B cell (primary cell): ENCODE results near the gene FAM131C. TPM values are rescaled to one million over a fixed set of nuclear protein-coding genes. Genes with fewer than 3 reads are reported as not detected.
"Not testable (repeated sequence)": the region's sequence is repeated elsewhere in the genome, so short reads cannot be mapped to it uniquely, and the experiment has no call there.

Source experiments
- ATAC-seq: fragments of 200-7000 bp; cut with Tn5 transposase; one replicate; pipeline ENCODE4 v1.10.0; 2021; ENCODE audit warnings: low read depth, mild to moderate bottlenecking, moderate number of reproducible peaks, moderate library complexity
- CTCF ChIA-PET: fragments of 350-600 bp; sonication (Branson Sonifier 250); formaldehyde crosslinking; loops from one replicate; lab custom pipeline; 2021; ENCODE audit warnings: antibody characterized with exemption, inconsistent platforms; lab: Charles Lee
- POLR2A ChIA-PET: fragments of 350-600 bp; sonication (Branson Sonifier 250); formaldehyde crosslinking; loops from one replicate; lab custom pipeline; 2021; ENCODE audit warnings: antibody characterized with exemption; lab: Charles Lee
- DNase-seq: peaks from one replicate; pipeline ENCODE4 v3.0.0; 2013
- H2AFZ ChIP-seq: 2 replicates; pipeline ENCODE4 v1.6.1; 2012; ENCODE audit warnings: mild to moderate bottlenecking, low read depth, low read length; ENCODE audit not compliant: insufficient read depth, poor library complexity, severe bottlenecking
- H3K27ac ChIP-seq, 2 donors: 1 replicate in 1 of 2; 2 replicates in 1 of 2; pipeline ENCODE4 v1.5.1; 2012 to 2013; ENCODE audit warnings: low read length in 2 of 2, mild to moderate bottlenecking in 2 of 2, moderate library complexity in 1 of 2
- H3K27me3 ChIP-seq, 4 experiments: fragments of 200-600 bp in 1 of 4; sonication (generic) in 1 of 4; replicated peaks in 1 of 4; 1 replicate in 2 of 4; 2 replicates in 2 of 4; pipeline versions ENCODE4 v1.6.1 to v1.7.0; 2013 to 2016; ENCODE audit warnings: low read length in 3 of 4, mild to moderate bottlenecking in 2 of 4, mixed read lengths in 1 of 4, moderate library complexity in 1 of 4; ENCODE audit not compliant: insufficient read depth in 4 of 4, control insufficient read depth in 3 of 4; ENCODE audit errors: control extremely low read depth in 1 of 4
- H3K36me3 ChIP-seq, 2 experiments: replicated peaks in 1 of 2; 1 replicate in 1 of 2; 2 replicates in 1 of 2; pipeline versions ENCODE4 v1.6.1 to v1.7.1; 2013; ENCODE audit warnings: low read length in 1 of 2; ENCODE audit not compliant: insufficient read depth in 2 of 2, control insufficient read depth in 1 of 2; ENCODE audit errors: control extremely low read depth in 1 of 2, extremely low read depth in 1 of 2
- H3K4me1 ChIP-seq, 2 donors: fragments of 200-600 bp in 1 of 2; sonication (generic) in 1 of 2; 1 replicate in 1 of 2; 2 replicates in 1 of 2; pipeline versions ENCODE4 v1.5.1 to v1.6.1; 2013 to 2017; ENCODE audit warnings: low read length in 2 of 2; ENCODE audit not compliant: control insufficient read depth in 2 of 2, insufficient read depth in 2 of 2
- H3K4me2 ChIP-seq: replicated peaks from 2 replicates; pipeline ENCODE3; 2012; ENCODE audit warnings: mild to moderate bottlenecking, low read depth, low read length; ENCODE audit not compliant: poor library complexity, severe bottlenecking
- H3K4me3 ChIP-seq, 5 experiments: fragments of 200-600 bp in 1 of 5; sonication (generic) in 1 of 5; 1 replicate in 3 of 5; 2 replicates in 2 of 5; pipeline versions ENCODE4 v1.5.1 to v1.7.0; 2011 to 2016; ENCODE audit warnings: low read length in 4 of 5, mild to moderate bottlenecking in 4 of 5, low read depth in 2 of 5, control low read depth in 1 of 5, moderate library complexity in 1 of 5; ENCODE audit not compliant: insufficient read depth in 1 of 5; ENCODE audit errors: control extremely low read depth in 1 of 5, extremely low read depth in 1 of 5
- H3K79me2 ChIP-seq: fragments of 200-600 bp; sonication (generic); one replicate; pipeline ENCODE4 v1.6.0; 2016; ENCODE audit warnings: low read length; ENCODE audit not compliant: control insufficient read depth, insufficient read depth
- H3K9ac ChIP-seq: fragments of 200-600 bp; sonication (generic); 2 replicates; pipeline ENCODE4 v1.6.1; 2017; ENCODE audit warnings: mild to moderate bottlenecking, low read length, moderate library complexity
- H3K9me3 ChIP-seq, 3 donors: one replicate each; pipeline versions ENCODE4 v1.6.1 to v1.7.1; 2013; ENCODE audit warnings: low read length in 2 of 3; ENCODE audit not compliant: control insufficient read depth in 2 of 3, insufficient read depth in 1 of 3; ENCODE audit errors: control extremely low read depth in 1 of 3
- H4K20me1 ChIP-seq: 2 replicates; pipeline ENCODE4 v1.6.0; 2012; ENCODE audit warnings: mild to moderate bottlenecking, low read length; ENCODE audit not compliant: insufficient read depth, control insufficient read depth, poor library complexity, severe bottlenecking
- H3K27ac Mint-ChIP-seq: one replicate; pipeline ENCODE4 v1.8.0; 2021; ENCODE audit warnings: mixed read lengths
- H3K27me3 Mint-ChIP-seq: one replicate; pipeline ENCODE4 v1.8.0; 2021; ENCODE audit warnings: mixed read lengths
- H3K4me1 Mint-ChIP-seq: one replicate; pipeline ENCODE4 v1.8.0; 2021; ENCODE audit warnings: mixed read lengths
- H3K4me3 Mint-ChIP-seq: one replicate; pipeline ENCODE4 v1.8.0; 2021; ENCODE audit warnings: mixed read lengths
- H3K9me3 Mint-ChIP-seq: one replicate; pipeline ENCODE4 v1.8.0; 2022; ENCODE audit warnings: mixed read lengths; ENCODE audit not compliant: insufficient read depth
- CTCF ChIP-seq: fragments of 200-600 bp; IDR thresholded peaks from one replicate; pipeline ENCODE4 v1.8.0; 2022; ENCODE audit warnings: antibody characterized with exemption, mild to moderate bottlenecking
- EZH2 ChIP-seq: IDR thresholded peaks from 2 replicates; pipeline ENCODE4 v1.6.1; 2012; ENCODE audit warnings: borderline replicate concordance, low read depth, mild to moderate bottlenecking, moderate library complexity, low read length; ENCODE audit not compliant: insufficient read depth, poor library complexity, severe bottlenecking
- WGBS: methylation state at CpG from one replicate; pipeline ENCODE4 v1.1.5; 2013; ENCODE audit warnings: missing lambda C conversion rate; ENCODE audit not compliant: insufficient coverage; 5-methylcytosine and 5-hydroxymethylcytosine counted together
- intact Hi-C: fragments of 100-400 bp; cut with micrococcal nuclease; formaldehyde crosslinking; loops from one replicate; pipeline ENCODE4 v1.10.0; 2022
- polyA plus RNA-seq: library from polyadenylated mRNA; depleted of rRNA; stranded (reverse); fragments of >200 nt; gene quantifications from 2 replicates; pipeline ENCODE4 v1.2.3, GENCODE V29; 2012
- total RNA-seq, 2 donors: library from RNA; stranded (reverse); fragments of 120-200 nt in 1 of 2; gene quantifications; 1 replicate in 1 of 2; 2 replicates in 1 of 2; pipeline versions ENCODE4 v1.2.3 to v1.2.4, GENCODE V29; 2013 to 2022

The FAM131C gene
- total and polyA plus RNA-seq, 2 donors (not counting 1 experiment from before 2014, with no cell fraction given), result 0.37 TPM; not detected in 1

- Mint-ChIP-seq H3K4me3 (no peak overlapping the region), H3K4me1 (no peaks in the 10 kb centered on the region), H3K9me3 (no peaks in the 10 kb centered on the region), H3K27ac (no peak overlapping the region), H3K27me3 (peaks cover 13% of the 10 kb centered on the region)
- Histone ChIP-seq H3K9ac (no peak overlapping the region), H3K4me1 (no peaks in the 10 kb centered on the region), H3K27ac (no peak overlapping the region), H3K4me3 (no peak overlapping the region), H3K9me3 (no peaks in the 10 kb centered on the region), H3K4me2 (no peak overlapping the region), H3K27me3 (no peaks in the 10 kb centered on the region), H2AFZ (no peak overlapping the region), H4K20me1 (no peaks in the 10 kb centered on the region), H3K79me2 (no peaks in the 10 kb centered on the region), H3K36me3 (no peaks in the 10 kb centered on the region)
- CTCF ChIA-PET, result no interaction called here
- ATAC-seq, result no peak
- 82% methylated on average over 7 of the region's 9 CpGs for WGBS
- POLR2A ChIA-PET, result no interaction called here
- no peak for DNase-seq
- intact Hi-C loops, result loop anchor here (2.0 kb wide), 1 partner anchor 21 kb away; no protein-coding TSS in a partner anchor
- no peak for TF ChIP-seq EZH2
- no peak for TF ChIP-seq CTCF
Measured at GRCh38 chr1:16042096-16042495, 31.4 kb downstream of the FAM131C start.

GRCh38 chr1:16041200-16041599, 32.3 kb downstream of the FAM131C start:
- no peak overlapping the region for H3K4me3 Mint-ChIP-seq
- no peak for DNase-seq
- no peak overlapping the region for H3K27ac Mint-ChIP-seq
- POLR2A ChIA-PET, result no interaction called here
- H3K4me1 Mint-ChIP-seq, result no peaks in the 10 kb centered on the region
- Histone ChIP-seq H3K4me3 (no peak overlapping the region), H3K27me3 (no peaks in the 10 kb centered on the region), H3K9me3 (no peaks in the 10 kb centered on the region), H2AFZ (no peak overlapping the region), H3K79me2 (no peaks in the 10 kb centered on the region), H3K36me3 (no peaks in the 10 kb centered on the region), H3K9ac (no peak overlapping the region), H3K4me2 (no peak overlapping the region), H3K27ac (no peak overlapping the region), H3K4me1 (no peaks in the 10 kb centered on the region), H4K20me1 (no peaks in the 10 kb centered on the region)
- peaks cover 17% of the 10 kb centered on the region for H3K27me3 Mint-ChIP-seq
- intact Hi-C loops, result no loop called here
- H3K9me3 Mint-ChIP-seq, result no peaks in the 10 kb centered on the region
- CTCF ChIA-PET, result interaction anchor here (0.7 kb wide), 1 partner anchor 67 kb away, joined by 3 read pairs; no protein-coding TSS in a partner anchor
- WGBS, result 70% methylated on average over 8 of the region's 8 CpGs
- ATAC-seq, result no peak
- no peak for TF ChIP-seq EZH2
- no peak for TF ChIP-seq CTCF

- H3K36me3 ChIP-seq, POLR2A ChIA-PET, H2AFZ ChIP-seq, H3K79me2 ChIP-seq, ATAC-seq, H3K9me3 Mint-ChIP-seq, CTCF ChIA-PET, H3K4me1 Mint-ChIP-seq, H3K4me1 ChIP-seq, H3K27ac Mint-ChIP-seq, H3K4me2 ChIP-seq, H4K20me1 ChIP-seq, H3K27ac ChIP-seq, H3K9me3 ChIP-seq, intact Hi-C loops, H3K9ac ChIP-seq, H3K27me3 ChIP-seq, H3K4me3 ChIP-seq, DNase-seq, H3K4me3 Mint-ChIP-seq: not testable (repeated sequence)
- 100% methylated on average over 1 of the region's 8 CpGs for WGBS
- peaks cover 17% of the 10 kb centered on the region for H3K27me3 Mint-ChIP-seq
Measured at GRCh38 chr1:16039871-16040270, 33.6 kb downstream of the FAM131C start.
